DMS 273 treated with DMSO at 0.1 percent for 48 hours (cell line): ENCODE data around the gene SMG7.

Experiments
- DNase-seq: peaks from one replicate; lab custom pipeline; 2025; lab: John Stamatoyannopoulos, UW

SMG7 gene

DNA sequence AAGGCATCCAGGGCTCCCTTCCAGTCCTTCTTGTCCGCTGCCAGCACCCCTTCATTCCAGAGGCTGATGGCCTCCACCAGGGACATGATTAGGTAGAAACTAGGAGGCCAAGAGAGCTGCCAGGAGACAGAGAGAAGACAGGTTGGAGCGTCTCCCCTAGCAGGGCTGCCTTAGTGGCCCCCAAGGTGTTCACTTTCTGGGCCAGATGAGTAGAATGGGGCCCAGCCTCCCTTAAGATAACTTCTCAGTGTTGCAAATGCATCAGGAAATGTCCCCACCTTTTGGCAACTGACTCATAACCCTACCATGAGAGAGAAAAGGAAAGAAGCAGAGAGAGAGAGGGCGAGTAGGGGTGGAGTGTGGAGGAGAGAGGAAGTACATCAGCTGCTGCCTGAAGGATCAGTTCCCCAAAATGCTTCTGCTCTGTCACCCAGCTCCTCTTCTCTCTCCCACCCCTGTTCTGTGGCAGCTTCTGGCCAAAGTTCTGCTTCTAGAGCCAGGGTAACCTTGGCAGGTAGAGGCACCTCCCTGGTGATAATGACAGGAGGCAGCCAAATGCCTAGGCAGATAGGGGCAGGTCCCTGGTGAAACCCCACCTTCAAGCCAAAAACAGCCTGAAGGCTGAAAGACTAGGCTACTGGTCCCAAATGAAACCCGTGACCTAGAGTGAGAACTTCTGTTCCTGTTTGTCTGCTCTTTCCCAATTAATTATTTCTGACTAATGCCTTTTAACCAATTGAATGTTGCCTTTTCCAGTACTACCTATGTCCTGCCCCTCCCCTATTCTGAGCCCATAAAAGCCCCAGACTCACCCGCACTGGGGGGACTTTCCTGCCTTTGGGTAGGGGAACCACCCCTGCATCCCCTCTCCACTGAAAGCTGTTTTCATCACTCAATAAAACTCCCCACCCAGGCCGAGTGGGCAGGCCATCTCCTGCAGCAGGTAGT lies 118.2 kb downstream of the SMG7 start, which contains the start of gene NCF2:
TSS of gene NCF2 (minus strand) at position 216 of the 948 bp plus-strand sequence. CDS start at position 86, 130 bp downstream.
- no peak for DNase-seq

DNA sequence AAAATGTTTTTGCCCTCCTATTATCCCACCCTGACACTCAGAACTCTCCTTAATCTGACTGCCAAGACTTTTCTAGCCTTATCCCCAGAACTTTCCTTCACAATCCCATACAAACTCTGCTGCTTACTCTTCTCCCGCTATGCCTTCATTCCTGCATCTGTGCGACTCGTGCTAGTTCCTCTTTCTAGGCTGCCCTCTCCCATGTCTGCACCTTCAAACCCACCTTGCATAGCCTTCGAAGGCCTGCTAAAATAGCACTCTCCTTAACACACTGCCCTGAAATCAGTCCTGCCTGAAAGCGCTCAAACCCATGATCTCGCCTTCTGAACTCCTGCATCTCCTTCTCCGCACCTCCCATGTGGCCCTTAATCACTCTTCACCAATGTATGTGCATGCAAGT lies 120.4 kb downstream of the SMG7 start:
- no peak for DNase-seq

DNA sequence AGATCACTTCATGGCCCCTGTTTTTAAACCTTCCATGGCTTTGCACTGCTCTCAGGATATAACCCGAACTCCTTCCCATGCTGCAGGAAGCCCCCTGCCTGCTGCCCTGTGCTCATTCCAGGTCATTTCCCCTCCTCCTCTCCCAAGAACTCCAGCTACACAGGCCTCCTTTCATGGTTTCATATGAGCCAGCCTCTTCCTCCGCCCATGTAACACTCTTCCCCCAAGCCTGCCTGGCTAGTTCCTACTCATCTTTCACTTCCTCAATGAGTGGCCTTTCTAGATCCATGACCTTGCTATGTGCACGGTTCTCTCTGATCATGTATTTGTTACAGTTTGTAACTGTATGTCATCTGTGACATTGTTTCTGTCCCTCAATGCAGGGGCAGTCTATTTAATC lies 121.1 kb downstream of the SMG7 start:
- no peak for DNase-seq

DNA sequence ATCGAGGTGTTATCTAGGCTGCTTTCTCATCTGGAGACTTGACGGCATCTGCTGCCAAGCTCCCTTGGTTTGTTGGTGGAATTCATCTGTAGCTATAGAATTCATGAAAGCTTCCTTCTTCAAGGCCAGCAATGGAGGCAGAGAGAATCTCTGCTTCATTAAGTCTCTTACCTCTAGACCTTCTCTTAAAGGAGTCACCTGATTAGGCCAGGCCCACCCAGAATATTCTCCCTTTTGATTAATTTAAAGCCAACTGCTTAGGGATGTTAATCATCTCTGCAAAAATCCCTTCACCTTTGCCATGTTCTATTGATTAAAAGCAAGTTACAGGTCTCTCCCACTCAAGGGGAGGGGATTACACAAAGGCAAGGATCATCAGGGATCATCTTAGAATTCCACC lies 123.2 kb downstream of the SMG7 start:
- no peak for DNase-seq

DNA sequence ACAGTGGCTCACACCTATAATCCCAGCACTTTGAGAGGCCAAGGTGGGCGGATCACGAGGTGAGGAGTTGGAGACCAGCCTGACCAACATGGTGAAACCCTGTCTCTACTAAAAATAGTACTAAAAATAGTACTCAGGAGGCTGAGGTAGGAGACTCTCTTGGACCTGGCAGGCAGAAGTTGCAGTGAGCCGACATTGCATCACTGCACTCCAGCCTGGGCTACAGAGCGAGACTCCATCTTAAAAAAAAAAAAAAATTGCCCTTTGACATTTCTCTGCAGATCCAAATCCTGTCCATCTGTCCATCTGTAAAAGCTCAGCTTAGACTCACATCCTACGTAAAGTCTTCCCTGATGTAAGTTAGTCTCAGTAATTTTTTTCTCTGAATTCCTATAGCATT lies 124.2 kb downstream of the SMG7 start:
- DNase-seq, result no peak

DNA sequence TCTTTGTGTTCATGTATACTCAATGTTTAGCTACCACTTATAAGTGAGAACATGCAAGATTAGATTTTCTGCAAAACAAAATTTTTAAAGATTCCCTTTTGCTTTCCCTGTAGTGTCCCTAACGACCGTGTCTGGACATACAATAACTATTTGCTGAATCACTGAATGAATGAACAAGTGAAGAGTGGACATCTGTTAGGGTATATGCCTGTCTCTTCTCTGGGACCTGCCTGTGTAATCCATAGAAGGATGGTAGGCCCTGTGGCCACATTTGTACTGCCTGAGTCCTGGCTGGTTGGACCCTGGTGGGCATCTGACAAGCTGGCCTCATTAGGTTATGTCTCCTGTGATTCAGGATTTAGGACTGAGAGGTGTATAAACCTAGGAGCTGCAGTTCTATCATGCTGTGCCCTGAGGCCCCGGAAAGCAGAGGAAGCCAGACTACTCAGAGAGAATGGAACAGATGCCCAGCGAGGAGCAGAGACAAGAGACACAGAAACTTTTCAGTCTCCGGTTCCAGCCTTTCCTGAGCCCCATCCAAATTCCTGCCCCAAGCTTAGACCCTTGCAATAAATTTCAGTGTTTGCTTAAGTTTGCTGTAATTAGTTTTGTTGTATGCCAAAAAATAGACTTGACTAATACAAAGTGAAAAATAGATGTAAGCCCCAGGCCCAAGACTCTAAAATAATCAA lies 125.5 kb downstream of the SMG7 start:
- no peak for DNase-seq

DNA sequence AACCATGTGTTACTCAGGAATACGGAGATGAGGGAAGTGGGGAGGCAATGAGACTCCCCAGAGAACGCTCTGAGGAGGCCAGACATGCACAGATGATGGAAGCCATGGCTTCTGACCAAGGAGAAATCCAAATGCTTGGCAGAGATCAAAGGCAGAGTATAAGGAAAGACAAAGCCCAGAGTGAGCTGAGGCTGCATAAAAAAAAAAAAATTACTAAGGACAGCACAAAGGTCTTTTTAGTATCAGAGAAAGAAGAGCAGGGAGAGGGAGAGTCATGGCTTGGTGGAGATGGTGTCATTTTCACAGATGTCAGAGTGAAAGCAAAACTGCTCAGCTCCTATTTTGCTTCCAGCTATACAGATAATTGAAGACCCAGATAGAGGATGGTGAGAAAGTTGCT lies 126.1 kb downstream of the SMG7 start:
- DNase-seq, result no peak

DNA sequence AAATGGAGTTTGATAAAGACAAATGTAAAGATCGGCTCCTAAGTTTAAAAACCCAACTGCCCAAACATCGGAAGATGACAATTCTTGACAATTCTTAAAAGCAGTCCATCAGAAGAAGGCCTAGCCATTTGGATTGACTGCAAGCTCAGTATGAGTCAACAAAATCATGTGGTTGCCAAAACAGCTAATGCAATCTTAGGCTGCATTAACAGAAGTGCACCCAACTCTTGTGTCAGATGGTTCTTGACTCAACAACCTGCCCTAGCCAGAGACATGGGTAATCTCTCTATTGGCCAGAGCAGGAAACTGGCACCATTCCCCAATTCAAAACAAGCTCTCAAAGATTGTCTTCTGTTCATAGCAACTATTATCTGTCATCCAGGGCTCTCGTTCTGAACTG lies 127.8 kb downstream of the SMG7 start:
- no peak for DNase-seq

DNA sequence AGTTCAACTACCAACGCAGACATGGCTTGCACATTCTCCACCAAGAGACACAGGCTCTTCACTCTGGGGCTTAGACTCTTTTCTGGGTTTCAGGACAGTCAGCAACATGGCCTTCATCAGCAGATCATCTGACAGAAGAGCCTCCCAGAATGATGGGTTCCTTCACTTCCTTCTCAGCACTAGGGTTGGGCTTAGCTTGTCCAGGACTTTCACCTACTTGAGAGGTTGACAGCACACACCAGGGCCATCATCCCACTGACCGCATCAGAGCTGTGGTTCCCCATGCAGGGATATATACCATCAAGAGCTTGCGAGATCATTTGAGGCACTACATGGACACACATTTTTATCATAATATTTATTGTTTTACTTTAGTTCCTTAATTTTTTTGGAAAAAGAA lies 128.3 kb downstream of the SMG7 start:
- DNase-seq, result no peak

DNA sequence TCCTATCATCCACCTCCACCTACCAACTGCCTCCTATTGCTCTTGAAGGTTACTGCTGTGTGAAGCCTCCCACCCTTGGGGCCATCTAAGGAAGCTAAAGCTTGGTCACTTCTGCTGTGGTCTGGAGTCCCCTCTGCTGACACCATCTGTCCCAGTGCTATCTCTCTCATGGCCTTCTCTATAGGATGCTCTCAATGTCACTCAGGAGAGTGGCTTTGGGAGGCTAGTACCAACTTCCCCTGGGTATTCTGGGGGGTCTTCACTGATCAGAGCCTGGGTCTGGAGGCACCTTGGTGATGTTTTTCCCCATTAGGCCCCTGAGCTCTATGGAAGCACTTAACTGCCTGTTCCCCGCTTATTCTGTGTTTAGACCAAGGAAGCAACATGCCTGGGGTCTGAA lies 130.2 kb downstream of the SMG7 start:
- no peak for DNase-seq
